HG03196 (cell line): ENCODE measurements around the gene ADAMTS7.
"Not testable (repeated sequence)": the region's sequence is repeated elsewhere in the genome, so short reads cannot be mapped to it uniquely, and the experiment has no call there.

ENCODE experiments used
- ATAC-seq: cut with Tn5 transposase; IDR thresholded peaks from one replicate; pipeline ENCODE4 v1.9.1; 2021; ENCODE audit not compliant: unreplicated experiment

Gene ADAMTS7

GRCh38 chr15:78788016-78788660 lies 23.1 kb downstream of the ADAMTS7 start:
- no peak for ATAC-seq

GRCh38 chr15:78782402-78782801 lies 28.9 kb downstream of the ADAMTS7 start:
- not testable (repeated sequence) for ATAC-seq

GRCh38 chr15:78781381-78781780 lies 29.9 kb downstream of the ADAMTS7 start:
- ATAC-seq, result not testable (repeated sequence)

GRCh38 chr15:78779975-78780374 lies 31.3 kb downstream of the ADAMTS7 start:
- ATAC-seq, result not testable (repeated sequence)

- ATAC-seq, result not testable (repeated sequence)
These were observed 32.0 kb downstream of the ADAMTS7 start for GRCh38 chr15:78779176-78779785.

- ATAC-seq, result no peak
These were observed 32.8 kb downstream of the ADAMTS7 start for GRCh38 chr15:78778422-78778821.

GRCh38 chr15:78777953-78778345 lies 33.3 kb downstream of the ADAMTS7 start:
- ATAC-seq, result not testable (repeated sequence)

GRCh38 chr15:78777290-78777952 lies 33.8 kb downstream of the ADAMTS7 start:
- ATAC-seq, result not testable (repeated sequence)

- not testable (repeated sequence) for ATAC-seq
These were observed 35.0 kb downstream of the ADAMTS7 start for GRCh38 chr15:78776046-78776925.

- no peak for ATAC-seq
These were observed 35.8 kb downstream of the ADAMTS7 start for GRCh38 chr15:78775472-78775871.

- ATAC-seq, result not testable (repeated sequence)
These were observed 36.7 kb downstream of the ADAMTS7 start for GRCh38 chr15:78774451-78774990.

- ATAC-seq, result not testable (repeated sequence)
These were observed 37.4 kb downstream of the ADAMTS7 start for GRCh38 chr15:78773765-78774450.

- no peak for ATAC-seq
These were observed 38.5 kb downstream of the ADAMTS7 start for GRCh38 chr15:78772738-78773137.

- ATAC-seq, result not testable (repeated sequence)
These were observed 39.7 kb downstream of the ADAMTS7 start for GRCh38 chr15:78771436-78772000.

GRCh38 chr15:78771020-78771419 lies 40.2 kb downstream of the ADAMTS7 start:
- ATAC-seq, result not testable (repeated sequence)

GRCh38 chr15:78769473-78770225 lies 41.6 kb downstream of the ADAMTS7 start:
- ATAC-seq, result not testable (repeated sequence)

GRCh38 chr15:78768531-78769408 lies 42.5 kb downstream of the ADAMTS7 start:
- ATAC-seq, result no peak

- ATAC-seq, result no peak
These were observed 43.2 kb downstream of the ADAMTS7 start for GRCh38 chr15:78768096-78768495.
